CD4-positive, alpha-beta memory T cell (primary cell): ENCODE results near the gene SWI5. TPM values are rescaled to one million over a fixed set of nuclear protein-coding genes. Genes with fewer than 3 reads are reported as not detected.
A peak's percentile ranks its signal among the peaks of the same experiment; 100 is the strongest.

Source experiments
- CTCF ChIA-PET: fragments of 350-600 bp; sonication (Branson Sonifier 250); formaldehyde crosslinking; loops from one replicate; lab custom pipeline; 2021; ENCODE audit warnings: inconsistent platforms; ENCODE audit not compliant: partially characterized antibody; lab: Charles Lee
- POLR2A ChIA-PET: fragments of 350-600 bp; sonication (Branson Sonifier 250); formaldehyde crosslinking; loops from one replicate; lab custom pipeline; 2021; ENCODE audit not compliant: partially characterized antibody; lab: Charles Lee
- DNase-seq, 5 donors: peaks; one replicate each; pipeline versions ENCODE4 v3.0.0 to v3.0.0-alpha.2; 2020 to 2022; ENCODE audit warnings: mixed read lengths in 1 of 5
- H3K27ac ChIP-seq: one replicate; pipeline ENCODE4 v1.7.0; 2013; ENCODE audit warnings: low read depth, low read length
- H3K27me3 ChIP-seq: 2 replicates; pipeline ENCODE4 v1.7.0; 2013; ENCODE audit warnings: mild to moderate bottlenecking, low read length, moderate library complexity; ENCODE audit not compliant: insufficient read depth
- H3K36me3 ChIP-seq: 2 replicates; pipeline ENCODE4 v1.7.0; 2013; ENCODE audit warnings: mild to moderate bottlenecking, low read length, moderate library complexity; ENCODE audit not compliant: insufficient read depth
- H3K4me1 ChIP-seq: 2 replicates; pipeline ENCODE4 v1.7.0; 2013; ENCODE audit warnings: mild to moderate bottlenecking, low read length, moderate library complexity; ENCODE audit not compliant: insufficient read depth
- H3K4me3 ChIP-seq, 2 donors: one replicate each; pipeline ENCODE4 v1.7.0; 2013; ENCODE audit warnings: low read length in 2 of 2, mild to moderate bottlenecking in 1 of 2
- H3K9me3 ChIP-seq, 2 donors: one replicate each; pipeline ENCODE4 v1.7.0; 2013; ENCODE audit warnings: low read length in 2 of 2, control low read depth in 1 of 2; ENCODE audit not compliant: control insufficient read depth in 1 of 2
- H3K27ac Mint-ChIP-seq, 7 donors: one replicate each; pipeline ENCODE4 v1.8.0; 2020 to 2021; ENCODE audit warnings: mixed read lengths in 7 of 7, mild to moderate bottlenecking in 6 of 7, inconsistent platforms in 3 of 7, moderate library complexity in 3 of 7
- H3K27me3 Mint-ChIP-seq, 2 donors: one replicate each; pipeline ENCODE4 v1.8.0; 2020 to 2021; ENCODE audit warnings: mixed read lengths in 2 of 2
- H3K36me3 Mint-ChIP-seq, 2 donors: one replicate each; pipeline ENCODE4 v1.8.0; 2020 to 2021; ENCODE audit warnings: mixed read lengths in 2 of 2, inconsistent platforms in 1 of 2, mild to moderate bottlenecking in 1 of 2
- H3K4me1 Mint-ChIP-seq, 4 donors: one replicate each; pipeline ENCODE4 v1.8.0; 2020 to 2021; ENCODE audit warnings: mixed read lengths in 4 of 4, mild to moderate bottlenecking in 1 of 4
- H3K4me3 Mint-ChIP-seq, 8 donors: one replicate each; pipeline ENCODE4 v1.8.0; 2020 to 2021; ENCODE audit warnings: mixed read lengths in 8 of 8, mild to moderate bottlenecking in 7 of 8, moderate library complexity in 6 of 8, inconsistent platforms in 3 of 8
- H3K9me3 Mint-ChIP-seq, 8 donors: one replicate each; pipeline ENCODE4 v1.8.0; 2020 to 2021; ENCODE audit warnings: mixed read lengths in 8 of 8, mild to moderate bottlenecking in 5 of 8, inconsistent platforms in 3 of 8, moderate library complexity in 1 of 8
- intact Hi-C: fragments of 100-400 bp; cut with micrococcal nuclease; formaldehyde crosslinking; loops from one replicate; pipeline ENCODE4 v1.15.1; 2023
- polyA plus RNA-seq, 2 donors: library from polyadenylated mRNA; unstranded; fragments of 300-500 nt; fragmentation: Illumina TruSeq; gene quantifications; one replicate each; pipeline ENCODE4 v1.2.3, GENCODE V29; 2021
- total RNA-seq, 2 experiments: library from RNA; stranded (reverse); gene quantifications; one replicate each; pipeline ENCODE4 v1.2.3, GENCODE V29; 2021

The SWI5 gene
- total and polyA plus RNA-seq, 4 experiments from 2014 or later: 11.5 to 30.7 (median 20.2) TPM

DNA sequence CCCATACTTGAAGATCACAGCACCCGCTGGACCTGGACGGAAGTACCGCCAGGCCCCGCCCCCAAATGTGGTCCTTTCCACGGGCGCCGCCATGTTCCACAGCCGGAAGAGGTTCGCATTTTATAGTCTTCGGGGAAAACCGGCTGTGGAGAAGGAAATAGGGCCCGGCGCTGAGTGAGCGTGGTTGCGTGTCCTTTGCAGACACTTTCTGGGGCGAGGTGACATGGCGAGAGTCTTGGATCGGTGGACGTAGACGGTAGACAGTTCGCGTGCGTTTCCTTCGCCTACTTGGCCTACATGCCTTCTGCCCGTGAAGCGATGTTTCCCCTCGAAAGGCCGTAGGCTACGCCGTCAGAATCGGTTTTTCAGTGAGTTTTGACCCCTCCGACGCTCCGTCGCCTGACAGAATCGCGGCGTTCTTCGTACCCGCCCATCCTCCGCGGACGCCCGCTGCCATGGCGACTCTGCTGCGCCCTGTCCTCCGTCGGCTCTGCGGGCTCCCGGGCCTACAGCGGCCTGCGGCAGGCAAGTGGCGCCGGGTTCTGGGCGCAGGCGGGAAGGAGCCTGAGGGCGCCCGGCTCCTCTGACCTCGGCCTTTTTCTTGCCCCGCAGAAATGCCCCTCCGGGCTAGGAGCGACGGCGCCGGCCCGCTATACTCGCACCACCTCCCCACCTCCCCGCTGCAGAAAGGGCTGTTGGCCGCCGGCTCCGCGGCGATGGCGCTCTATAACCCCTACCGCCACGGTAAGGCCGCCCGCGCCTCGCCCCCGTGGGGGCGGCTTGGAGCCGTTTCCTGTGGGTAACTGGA, 46.5 kb downstream of the SWI5 start, which contains the start of the genes COQ4 and TRUB2:
TSS of gene COQ4 (plus strand) at position 436 of the 808 bp plus-strand sequence. CDS start at position 456, 20 bp downstream.
TSS of gene TRUB2 (minus strand) at position 44 of the 808 bp plus-strand sequence. CDS start at position 5, 39 bp downstream.
- Histone ChIP-seq H3K9me3 (no peaks in the 10 kb centered on the region), H3K4me3 (peak within 1 kb of the TSS; percentile 78 to 98), H3K36me3 (peaks cover 21% of the 10 kb centered on the region), H3K27me3 (no peaks in the 10 kb centered on the region), H3K4me1 (peaks cover 32% of the 10 kb centered on the region), H3K27ac (peak within 1 kb of the TSS; percentile 83)
- Mint-ChIP-seq H3K36me3 (peaks cover 10 to 34% of the 10 kb centered on the region in 2 donors), H3K4me1 (peaks cover 12 to 39% (median 25%) of the 10 kb centered on the region in 4 donors), H3K27ac (peak within 1 kb of the TSS; percentile 94 to 99 (median 98)), H3K4me3 (peak within 1 kb of the TSS; percentile 89 to 99 (median 92)), H3K9me3 (no peaks in the 10 kb centered on the region), H3K27me3 (peaks cover 0 to 2% of the 10 kb centered on the region in 2 donors)
- intact Hi-C loops: loop anchor here (1.0 kb wide), 6 partner anchors 18 to 194 kb away; partner anchors contain the start of genes BBLN, GOLGA2, SLC27A4 and SWI5
- POLR2A ChIA-PET: interaction anchor here (0.8 to 2.0 kb wide), 7 partner anchors 17 to 72 kb away, joined by 3 to 9 read pairs (median 5); partner anchors contain the start of genes GOLGA2, SLC27A4, SWI5 and URM1
- peak; percentile 93 to 96 (median 94) for DNase-seq
- CTCF ChIA-PET: interaction anchor here (0.7 to 1.6 kb wide), 2 partner anchors 12 to 496 kb away, joined by 3 read pairs; partner anchors contain the start of gene ENDOG

DNA sequence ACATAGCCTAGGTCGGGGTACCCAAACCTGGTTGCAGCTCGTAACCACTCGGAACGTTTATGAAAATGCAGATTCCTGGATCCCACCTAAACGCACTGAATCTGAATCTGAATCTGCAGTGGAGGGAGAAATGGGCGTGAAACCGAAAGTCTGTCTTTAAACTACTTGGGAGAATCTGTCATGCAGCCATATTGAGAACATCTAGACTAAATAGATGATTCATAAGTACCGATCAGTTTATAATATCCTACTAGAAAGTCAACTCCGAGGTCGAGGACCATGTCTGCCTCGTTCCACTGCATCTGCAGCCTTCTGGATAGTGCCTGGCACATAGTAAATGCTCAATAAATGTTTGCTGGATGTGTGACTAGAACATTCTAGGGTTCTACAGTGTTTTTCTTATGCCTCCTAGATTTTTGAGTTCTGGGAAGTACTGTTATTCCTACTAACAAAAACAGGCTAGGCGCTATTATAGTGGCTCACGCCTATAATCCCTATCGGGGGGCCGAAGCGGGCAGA, 47.2 kb downstream of the SWI5 start:
- ChIA-PET POLR2A (interaction anchor here (0.8 to 1.8 kb wide), 2 partner anchors 18 to 39 kb away, joined by 3 to 5 read pairs; no protein-coding TSS in a partner anchor), CTCF (interaction anchor here (0.7 to 1.6 kb wide), 2 partner anchors 12 to 495 kb away, joined by 3 read pairs; partner anchors contain the start of gene ENDOG)
- Histone ChIP-seq H3K4me1 (peaks cover 32% of the 10 kb centered on the region), H3K27me3 (no peaks in the 10 kb centered on the region), H3K36me3 (peaks cover 22% of the 10 kb centered on the region), H3K9me3 (no peaks in the 10 kb centered on the region), H3K27ac (peak overlapping the region; percentile 83), H3K4me3 (peak overlapping the region; percentile 78 to 98)
- peaks cover 14 to 35% of the 10 kb centered on the region in 2 donors for H3K36me3 Mint-ChIP-seq
- DNase-seq: no peak
- H3K27ac Mint-ChIP-seq: peak overlapping the region; percentile 91 to 99 (median 97)
- intact Hi-C loops: no loop called here
- no peaks in the 10 kb centered on the region for H3K9me3 Mint-ChIP-seq
- peak overlapping the region; percentile 89 to 99 (median 92) for H3K4me3 Mint-ChIP-seq
- peaks cover 12 to 39% (median 25%) of the 10 kb centered on the region in 4 donors for H3K4me1 Mint-ChIP-seq
- peaks cover 0 to 2% of the 10 kb centered on the region in 2 donors for H3K27me3 Mint-ChIP-seq

DNA sequence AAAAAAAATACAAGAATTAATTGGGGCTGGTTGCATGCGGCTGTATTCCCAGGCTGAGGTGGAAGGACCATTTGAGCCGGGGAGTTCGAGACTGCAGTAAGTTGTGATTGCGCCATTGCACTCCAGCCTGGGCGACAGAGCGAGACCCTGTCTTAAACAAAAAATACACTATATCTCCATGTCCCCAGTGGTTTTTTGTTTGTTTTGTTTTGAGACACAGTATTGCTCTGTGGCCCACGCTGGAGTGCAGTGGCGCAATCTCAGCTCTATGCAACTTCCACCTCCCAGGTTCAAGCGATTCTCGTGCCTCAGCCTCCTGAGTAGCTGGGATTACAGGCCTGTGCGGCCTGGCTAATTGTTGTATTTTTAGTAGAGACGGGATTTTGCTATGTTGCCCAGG, 47.7 kb downstream of the SWI5 start:
- Histone ChIP-seq H3K36me3 (peaks cover 22% of the 10 kb centered on the region), H3K9me3 (no peaks in the 10 kb centered on the region), H3K4me1 (peaks cover 32% of the 10 kb centered on the region), H3K27ac (peak overlapping the region; percentile 83), H3K27me3 (no peaks in the 10 kb centered on the region), H3K4me3 (peak overlapping the region; percentile 78 to 98)
- intact Hi-C loops: no loop called here
- ChIA-PET CTCF (no interaction called here), POLR2A (interaction anchor here (0.8 to 1.8 kb wide), 2 partner anchors 17 to 38 kb away, joined by 3 to 5 read pairs; no protein-coding TSS in a partner anchor)
- Mint-ChIP-seq H3K36me3 (peaks cover 14 to 40% of the 10 kb centered on the region in 2 donors), H3K27me3 (peaks cover 0 to 2% of the 10 kb centered on the region in 2 donors), H3K4me3 (peak overlapping the region; percentile 89 to 99 (median 92)), H3K27ac (peak overlapping the region in 6 of 7 donors; percentile 91 to 99 (median 98)), H3K9me3 (no peaks in the 10 kb centered on the region), H3K4me1 (peaks cover 12 to 39% (median 25%) of the 10 kb centered on the region in 4 donors)
- no peak for DNase-seq

DNA sequence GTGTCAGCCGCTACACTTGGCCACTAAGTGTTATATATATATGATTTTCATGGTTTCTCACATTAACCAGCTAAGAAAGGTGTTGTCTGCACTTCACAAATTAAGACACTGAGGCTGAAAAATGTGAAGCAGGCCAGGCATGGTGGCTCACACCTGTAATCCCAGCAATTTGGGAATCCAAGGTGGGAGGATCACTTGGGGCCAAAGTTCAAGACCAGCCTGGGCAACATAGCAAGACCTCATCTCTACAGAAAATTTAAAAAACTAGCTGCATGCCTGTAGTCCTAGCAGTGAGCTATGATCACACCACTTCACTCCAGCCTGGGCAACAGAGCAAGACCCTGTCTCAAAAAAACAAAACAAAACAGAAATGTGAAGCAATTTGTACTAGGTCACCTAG, 48.3 kb downstream of the SWI5 start:
- H3K9me3 Mint-ChIP-seq: no peaks in the 10 kb centered on the region
- Histone ChIP-seq H3K9me3 (no peaks in the 10 kb centered on the region), H3K36me3 (peaks cover 22% of the 10 kb centered on the region), H3K4me3 (no peak overlapping the region), H3K27me3 (no peaks in the 10 kb centered on the region), H3K4me1 (peaks cover 32% of the 10 kb centered on the region), H3K27ac (no peak overlapping the region)
- peaks cover 0 to 2% of the 10 kb centered on the region in 2 donors for H3K27me3 Mint-ChIP-seq
- no peak for DNase-seq
- H3K4me1 Mint-ChIP-seq: peaks cover 12 to 39% (median 25%) of the 10 kb centered on the region in 4 donors
- H3K27ac Mint-ChIP-seq: peak overlapping the region in 3 of 7 donors; percentile 23 to 99 (median 47)
- ChIA-PET POLR2A (interaction anchor here (1.8 kb wide), 1 partner anchor 38 kb away, joined by 5 read pairs; no protein-coding TSS in a partner anchor), CTCF (interaction anchor here (1.3 kb wide), 1 partner anchor 17 kb away, joined by 10 read pairs; no protein-coding TSS in a partner anchor)
- peak overlapping the region in 6 of 8 donors; percentile 28 to 89 (median 42) for H3K4me3 Mint-ChIP-seq
- H3K36me3 Mint-ChIP-seq: peaks cover 14 to 39% of the 10 kb centered on the region in 2 donors
- intact Hi-C loops: no loop called here

DNA sequence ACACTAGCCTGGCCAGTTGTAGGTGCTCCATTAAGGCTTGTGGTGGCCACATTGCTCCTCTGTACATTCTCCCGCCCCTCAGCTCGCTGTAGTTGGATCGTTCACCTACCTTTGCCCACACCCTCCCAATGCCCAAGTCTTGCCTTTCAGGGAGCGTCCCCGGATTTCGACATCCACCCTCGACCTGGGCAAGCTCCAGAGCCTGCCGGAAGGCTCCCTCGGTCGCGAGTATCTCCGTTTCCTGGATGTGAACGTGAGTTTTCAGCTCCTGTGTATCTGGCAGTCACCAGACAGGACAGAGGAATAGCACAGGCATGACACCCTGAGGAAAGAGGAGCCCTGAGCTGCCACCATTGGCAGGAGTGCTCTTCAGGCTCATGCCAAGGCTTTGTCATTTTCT, 49.6 kb downstream of the SWI5 start:
- H3K4me1 Mint-ChIP-seq: peaks cover 12 to 39% (median 25%) of the 10 kb centered on the region in 4 donors
- no peak for DNase-seq
- intact Hi-C loops: no loop called here
- H3K9me3 Mint-ChIP-seq: no peaks in the 10 kb centered on the region
- ChIA-PET CTCF (interaction anchor here (1.3 kb wide), 1 partner anchor 16 kb away, joined by 10 read pairs; no protein-coding TSS in a partner anchor), POLR2A (no interaction called here)
- H3K27ac Mint-ChIP-seq: no peak overlapping the region
- H3K9me3 ChIP-seq: no peaks in the 10 kb centered on the region
- H3K4me1 ChIP-seq: peaks cover 32% of the 10 kb centered on the region
- H3K27me3 ChIP-seq: no peaks in the 10 kb centered on the region
- H3K36me3 Mint-ChIP-seq: peaks cover 14 to 38% of the 10 kb centered on the region in 2 donors
- no peak overlapping the region for H3K27ac ChIP-seq
- no peak overlapping the region for H3K4me3 Mint-ChIP-seq
- H3K4me3 ChIP-seq: no peak overlapping the region
- peaks cover 0 to 2% of the 10 kb centered on the region in 2 donors for H3K27me3 Mint-ChIP-seq
- H3K36me3 ChIP-seq: peaks cover 22% of the 10 kb centered on the region

DNA sequence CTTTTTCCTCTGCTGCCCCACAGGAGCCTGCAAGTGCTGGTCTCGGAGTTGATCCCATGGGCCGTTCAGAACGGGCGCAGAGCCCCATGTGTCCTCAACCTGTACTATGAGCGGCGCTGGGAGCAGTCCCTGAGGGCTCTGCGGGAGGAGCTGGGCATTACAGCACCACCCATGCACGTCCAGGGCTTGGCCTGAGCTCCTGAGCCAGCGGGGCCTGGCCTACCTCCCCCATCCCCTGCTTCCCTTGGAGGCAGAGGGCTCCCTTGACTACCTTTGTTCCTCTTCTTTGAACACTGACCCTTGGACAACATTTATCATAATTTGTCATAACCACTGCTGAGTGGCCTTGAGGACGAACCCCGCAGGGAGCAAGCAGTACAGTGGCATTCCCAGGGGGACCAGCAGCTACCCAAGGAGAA, 57.4 kb downstream of the SWI5 start:
- Histone ChIP-seq H3K27ac (no peak overlapping the region), H3K27me3 (no peaks in the 10 kb centered on the region), H3K4me3 (no peak overlapping the region), H3K36me3 (peaks cover 7% of the 10 kb centered on the region), H3K9me3 (no peaks in the 10 kb centered on the region), H3K4me1 (no peaks in the 10 kb centered on the region)
- Mint-ChIP-seq H3K4me3 (no peak overlapping the region), H3K27me3 (no peaks in the 10 kb centered on the region), H3K9me3 (peaks cover 0 to 1% (median 0%) of the 10 kb centered on the region in 8 donors), H3K27ac (no peak overlapping the region), H3K4me1 (no peaks in the 10 kb centered on the region), H3K36me3 (peaks cover 7 to 11% of the 10 kb centered on the region in 2 donors)
- CTCF ChIA-PET: interaction anchor here (1.6 kb wide), 1 partner anchor 9 kb away, joined by 5 read pairs; no protein-coding TSS in a partner anchor
- intact Hi-C loops: no loop called here
- DNase-seq: no peak
- POLR2A ChIA-PET: interaction anchor here (0.8 kb wide), 1 partner anchor 337 kb away, joined by 3 read pairs; no protein-coding TSS in a partner anchor
